Right lobe of liver (tissue), 4 donors: ENCODE measurements around the gene DDX1.

Source experiments
- POLR2A ChIP-seq: fragments of 450-650 bp; IDR thresholded peaks from one replicate; pipeline ENCODE4 v1.6.1; 2017; ENCODE audit warnings: antibody characterized with exemption, mild to moderate bottlenecking
- TF ChIP-seq, protein P1 (sequence below), 4 donors: fragments of 200-600 bp in 3 of 4; fragments of 450-650 bp in 1 of 4; IDR thresholded peaks; one replicate each; pipeline versions ENCODE4 v1.5.1 to v1.8.0; 2016 to 2022; ENCODE audit warnings: antibody characterized with exemption in 4 of 4, mild to moderate bottlenecking in 2 of 4
- donor health status: DM: no; HTN: no; CAD: no.
- donor health status: DM: no; HTN: no; CAD: no.
- donor health status: DM: no; HTN: yes; CAD: no.

DNA sequence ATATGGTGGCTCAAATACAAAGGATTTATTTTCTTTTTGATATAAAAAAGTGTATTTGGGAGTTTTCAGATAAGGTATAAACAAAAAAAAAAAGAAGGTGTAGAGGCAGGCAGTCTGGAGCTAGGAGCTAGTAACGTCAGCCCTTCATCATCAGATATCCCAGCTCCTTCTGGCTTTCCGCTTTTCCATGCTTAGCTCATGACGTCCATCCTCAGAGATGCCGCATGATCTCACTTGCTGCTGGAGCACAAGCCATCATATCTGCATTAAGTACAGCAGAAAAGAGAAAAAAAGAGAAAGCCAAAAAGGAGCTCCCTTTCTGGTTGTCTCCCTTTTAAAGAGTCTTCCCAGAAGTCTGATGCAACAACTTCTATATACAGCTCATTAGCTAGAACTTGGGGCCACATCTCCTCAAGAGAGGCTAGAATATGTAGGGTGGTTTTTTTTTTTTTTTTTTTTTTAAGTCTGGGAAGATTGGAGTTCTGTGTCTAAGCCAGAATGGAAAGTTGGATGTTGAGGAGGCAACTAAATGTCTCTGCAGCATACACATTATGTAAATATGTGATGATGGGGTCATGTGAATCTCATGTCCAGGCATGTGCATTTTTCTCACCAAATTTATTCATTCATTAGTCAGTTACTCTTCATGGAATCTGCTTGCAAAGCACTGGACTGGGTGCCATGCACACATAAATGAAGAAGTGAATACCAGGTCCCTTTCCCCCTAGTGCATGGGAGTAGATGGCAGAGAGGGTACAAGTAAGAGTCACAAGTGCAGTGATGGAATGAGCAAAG is 52.3 kb downstream of the DDX1 start:
- TF ChIP-seq, protein P1, sequence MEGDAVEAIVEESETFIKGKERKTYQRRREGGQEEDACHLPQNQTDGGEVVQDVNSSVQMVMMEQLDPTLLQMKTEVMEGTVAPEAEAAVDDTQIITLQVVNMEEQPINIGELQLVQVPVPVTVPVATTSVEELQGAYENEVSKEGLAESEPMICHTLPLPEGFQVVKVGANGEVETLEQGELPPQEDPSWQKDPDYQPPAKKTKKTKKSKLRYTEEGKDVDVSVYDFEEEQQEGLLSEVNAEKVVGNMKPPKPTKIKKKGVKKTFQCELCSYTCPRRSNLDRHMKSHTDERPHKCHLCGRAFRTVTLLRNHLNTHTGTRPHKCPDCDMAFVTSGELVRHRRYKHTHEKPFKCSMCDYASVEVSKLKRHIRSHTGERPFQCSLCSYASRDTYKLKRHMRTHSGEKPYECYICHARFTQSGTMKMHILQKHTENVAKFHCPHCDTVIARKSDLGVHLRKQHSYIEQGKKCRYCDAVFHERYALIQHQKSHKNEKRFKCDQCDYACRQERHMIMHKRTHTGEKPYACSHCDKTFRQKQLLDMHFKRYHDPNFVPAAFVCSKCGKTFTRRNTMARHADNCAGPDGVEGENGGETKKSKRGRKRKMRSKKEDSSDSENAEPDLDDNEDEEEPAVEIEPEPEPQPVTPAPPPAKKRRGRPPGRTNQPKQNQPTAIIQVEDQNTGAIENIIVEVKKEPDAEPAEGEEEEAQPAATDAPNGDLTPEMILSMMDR (IDR thresholded peaks at IDR 0.05): no peak
- no peak for TF ChIP-seq POLR2A
